BE2C (cell line): ENCODE measurements around the gene PARP14.
A peak's percentile ranks its signal among the peaks of the same experiment; 100 is the strongest.

ENCODE experiments used
- DNase-seq: peaks from one replicate; pipeline ENCODE4 v3.0.0-alpha.2; 2020
- H3K27me3 ChIP-seq: fragments of 250-450 bp; sonication (Bioruptor Pico); 2 replicates; pipeline ENCODE4 v1.5.1; 2020; ENCODE audit warnings: mild to moderate bottlenecking
- H3K36me3 ChIP-seq: fragments of 250-450 bp; sonication (Bioruptor Pico); 2 replicates; pipeline ENCODE4 v1.5.1; 2020; ENCODE audit warnings: mild to moderate bottlenecking
- H3K4me1 ChIP-seq: fragments of 250-450 bp; sonication (Bioruptor Pico); 2 replicates; pipeline ENCODE4 v1.5.1; 2020
- H3K4me3 ChIP-seq: 2 replicates; pipeline ENCODE4 v1.5.1; 2011; ENCODE audit warnings: low read depth, low read length
- H3K9me3 ChIP-seq: fragments of 250-450 bp; sonication (Bioruptor Pico); 2 replicates; pipeline ENCODE4 v1.5.1; 2020
- CTCF ChIP-seq: IDR thresholded peaks from 2 replicates; pipeline ENCODE4 v1.5.1; 2012; ENCODE audit warnings: mild to moderate bottlenecking, low read depth, low read length

The PARP14 gene

GRCh38 chr3:122677216-122677615 is 3.4 kb upstream of the PARP14 start:
- 0 out of 2 replicates have a peak, but pooled peaks cover 2% of the 10 kb centered on the region for H3K4me1 ChIP-seq

DNA sequence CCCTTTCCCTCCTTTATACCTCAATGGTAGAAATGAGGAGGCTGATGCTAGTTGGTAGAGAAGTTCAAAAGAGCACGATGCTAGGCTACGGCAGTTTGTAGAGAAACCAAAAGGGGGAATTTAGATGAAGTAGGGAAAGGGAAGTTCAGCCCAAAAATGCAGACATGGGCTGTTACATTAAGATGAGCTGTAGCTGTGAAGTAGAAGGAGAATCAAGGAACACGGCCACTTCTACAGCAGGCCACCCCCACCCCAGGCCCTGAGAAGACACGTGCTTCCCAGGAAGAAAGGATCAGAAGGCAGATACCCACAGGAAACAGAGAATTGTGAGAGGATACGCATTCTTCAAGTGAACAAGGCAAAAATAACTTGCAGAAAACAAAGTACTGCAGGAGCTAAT is 2.1 kb upstream of the PARP14 start:
- H3K9me3 ChIP-seq = no peaks in the 10 kb centered on the region
- H3K4me1 ChIP-seq = 0 out of 2 replicates have a peak, but pooled peaks cover 2% of the 10 kb centered on the region
- TF ChIP-seq CTCF = no peak
- H3K4me3 ChIP-seq = no peak overlapping the region
- no peaks in the 10 kb centered on the region for H3K27me3 ChIP-seq
- no peak for DNase-seq
- H3K36me3 ChIP-seq = no peaks in the 10 kb centered on the region

More at GRCh38 chr3:122677216-122677615, 3.4 kb upstream of the PARP14 start:
- H3K9me3 ChIP-seq = no peaks in the 10 kb centered on the region
- no peak for TF ChIP-seq CTCF
- no peak overlapping the region for H3K4me3 ChIP-seq
- H3K36me3 ChIP-seq = no peaks in the 10 kb centered on the region
- no peak for DNase-seq
- H3K27me3 ChIP-seq = no peaks in the 10 kb centered on the region

GRCh38 chr3:122679085-122679881 is 1.4 kb upstream of the PARP14 start:
- Histone ChIP-seq H3K36me3 (no peaks in the 10 kb centered on the region), H3K4me1 (0 out of 2 replicates have a peak, but pooled peaks cover 2% of the 10 kb centered on the region), H3K9me3 (no peaks in the 10 kb centered on the region), H3K27me3 (no peaks in the 10 kb centered on the region), H3K4me3 (peak overlapping the region; percentile 36)
- peak; percentile 88 for TF ChIP-seq CTCF
- peak; percentile 84 for DNase-seq

- Histone ChIP-seq H3K4me1 (0 out of 2 replicates have a peak, but pooled peaks cover 2% of the 10 kb centered on the region), H3K9me3 (no peaks in the 10 kb centered on the region), H3K27me3 (no peaks in the 10 kb centered on the region), H3K4me3 (peak overlapping the region; percentile 84), H3K36me3 (no peaks in the 10 kb centered on the region)
- DNase-seq = no peak
- no peak for TF ChIP-seq CTCF
Measured at GRCh38 chr3:122679882-122680474, 661 bp upstream of the PARP14 start.

DNA sequence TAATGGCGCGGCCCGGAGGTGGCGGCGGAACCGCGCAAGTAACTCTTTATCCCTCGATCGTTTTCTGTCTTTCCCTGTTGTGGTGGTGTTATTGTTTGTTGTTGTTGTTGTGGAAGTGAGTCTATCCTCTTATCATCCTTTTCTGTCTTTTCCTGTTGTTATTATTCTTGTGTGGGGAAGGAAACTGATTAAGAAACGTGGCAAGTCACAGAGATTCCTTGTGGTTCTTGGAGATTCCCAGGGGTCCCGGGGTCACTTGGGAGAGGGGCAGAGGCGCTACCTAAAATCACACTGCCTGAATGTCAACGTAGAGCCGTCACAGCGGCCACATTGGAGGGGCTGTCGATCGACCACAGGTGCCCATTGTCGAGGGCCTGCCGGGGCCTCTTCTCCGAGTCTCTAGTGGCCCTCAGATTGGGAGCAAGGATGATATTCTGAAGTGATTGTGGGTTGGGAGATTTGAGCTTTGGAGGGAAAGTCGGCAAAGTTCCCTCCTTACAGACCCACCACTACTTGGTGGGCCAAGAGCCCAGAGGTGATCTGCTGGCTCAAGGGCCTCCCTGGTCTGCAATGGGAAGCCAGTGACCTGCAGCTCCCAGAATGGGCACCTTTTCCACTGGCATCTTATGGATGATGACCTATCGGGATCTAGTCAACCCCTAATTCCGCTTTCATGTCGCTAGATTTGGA is 790 bp downstream of the PARP14 start:
- TF ChIP-seq CTCF = no peak
- H3K36me3 ChIP-seq = no peaks in the 10 kb centered on the region

More for the DNA sequence above, 790 bp downstream of the PARP14 start:
- Histone ChIP-seq H3K4me3 (peak overlapping the region; percentile 84), H3K4me1 (0 out of 2 replicates have a peak, but pooled peaks cover 2% of the 10 kb centered on the region), H3K27me3 (no peaks in the 10 kb centered on the region), H3K9me3 (no peaks in the 10 kb centered on the region)
- no peak for DNase-seq
